ENCODE results near the gene TSPAN9. TPM values are rescaled to one million over a fixed set of nuclear protein-coding genes. Genes with fewer than 3 reads are reported as not detected.

The TSPAN9 gene
- total RNA-seq, 1 donor from 2014 or later, result 7.8 TPM

DNA sequence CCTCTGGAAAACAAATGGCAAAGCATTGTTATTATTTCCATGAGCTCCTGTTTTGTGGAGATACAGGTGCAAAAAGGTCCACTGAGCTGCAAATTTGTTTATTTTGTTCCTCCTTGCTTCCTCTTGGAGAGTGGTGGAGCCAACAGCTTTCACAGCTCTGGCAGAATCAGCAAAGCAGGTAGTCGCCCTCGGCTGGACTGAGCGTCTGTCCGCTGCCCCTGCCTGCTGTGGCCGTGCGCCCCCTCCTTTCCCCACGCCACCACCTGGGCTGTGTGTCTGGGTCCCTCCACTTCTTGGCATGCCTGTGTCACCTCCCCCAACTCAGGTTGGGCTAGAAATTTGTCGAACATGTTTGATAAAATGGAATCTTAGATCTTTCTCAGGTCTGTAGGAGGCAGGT, 188.2 kb downstream of the TSPAN9 start:
- Histone ChIP-seq H3F3A (ENCODE audit: low read depth) (no peaks in the 10 kb centered on the region), H3K27me3 (no peaks in the 10 kb centered on the region), H3K79me2 (ENCODE audit: low read depth) (no peaks in the 10 kb centered on the region), H4K20me1 (ENCODE audit: low read depth) (no peaks in the 10 kb centered on the region), H3K4me1 (no peaks in the 10 kb centered on the region), H3K27ac (no peak overlapping the region), H3K4me2 (no peak overlapping the region), H2AFZ (replicated peaks) (no peak overlapping the region), H3K36me3 (no peaks in the 10 kb centered on the region), H3K9ac (no peak overlapping the region), H3K9me3 (ENCODE audit: low read depth) (no peaks in the 10 kb centered on the region), H3K4me3 (no peak overlapping the region)
- Mint-ChIP-seq H3K4me1 (peaks cover 52% of the 10 kb centered on the region), H3K9me3 (peaks cover 1% of the 10 kb centered on the region), H3K4me3 (no peak overlapping the region), H3K36me3 (no peaks in the 10 kb centered on the region), H3K27ac (no peak overlapping the region), H3K27me3 (ENCODE audit: insufficient read depth, low read depth) (peaks cover 4% of the 10 kb centered on the region)
- TF ChIP-seq EZH2 (IDR thresholded peaks at IDR 0.05), result no peak
- TF ChIP-seq, protein P1, sequence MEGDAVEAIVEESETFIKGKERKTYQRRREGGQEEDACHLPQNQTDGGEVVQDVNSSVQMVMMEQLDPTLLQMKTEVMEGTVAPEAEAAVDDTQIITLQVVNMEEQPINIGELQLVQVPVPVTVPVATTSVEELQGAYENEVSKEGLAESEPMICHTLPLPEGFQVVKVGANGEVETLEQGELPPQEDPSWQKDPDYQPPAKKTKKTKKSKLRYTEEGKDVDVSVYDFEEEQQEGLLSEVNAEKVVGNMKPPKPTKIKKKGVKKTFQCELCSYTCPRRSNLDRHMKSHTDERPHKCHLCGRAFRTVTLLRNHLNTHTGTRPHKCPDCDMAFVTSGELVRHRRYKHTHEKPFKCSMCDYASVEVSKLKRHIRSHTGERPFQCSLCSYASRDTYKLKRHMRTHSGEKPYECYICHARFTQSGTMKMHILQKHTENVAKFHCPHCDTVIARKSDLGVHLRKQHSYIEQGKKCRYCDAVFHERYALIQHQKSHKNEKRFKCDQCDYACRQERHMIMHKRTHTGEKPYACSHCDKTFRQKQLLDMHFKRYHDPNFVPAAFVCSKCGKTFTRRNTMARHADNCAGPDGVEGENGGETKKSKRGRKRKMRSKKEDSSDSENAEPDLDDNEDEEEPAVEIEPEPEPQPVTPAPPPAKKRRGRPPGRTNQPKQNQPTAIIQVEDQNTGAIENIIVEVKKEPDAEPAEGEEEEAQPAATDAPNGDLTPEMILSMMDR (IDR thresholded peaks at IDR 0.05), result no peak
- no peak for TF ChIP-seq EZH2phosphoT487 (IDR thresholded peaks at IDR 0.05)
- no peak for DNase-seq (ENCODE audit: low spot score)

DNA sequence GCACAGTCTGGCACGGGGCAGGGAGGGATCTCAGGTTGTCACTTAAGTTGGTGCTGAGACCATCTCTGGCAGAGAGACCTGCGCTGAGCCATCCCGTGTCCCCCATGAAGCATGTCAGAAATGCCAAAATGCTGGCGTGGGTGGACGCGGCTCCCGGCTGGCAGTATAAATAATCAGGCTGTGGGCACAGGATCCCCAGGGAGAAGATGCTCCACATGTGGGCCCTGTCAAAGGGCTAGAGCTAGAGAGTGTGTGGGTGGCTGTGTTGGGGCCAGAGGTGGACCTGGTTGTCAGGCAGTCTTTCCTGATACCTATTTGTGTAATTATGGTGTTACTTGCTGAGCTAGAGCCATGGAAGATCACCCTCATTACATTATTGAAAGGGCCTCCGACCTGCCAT, 189.5 kb downstream of the TSPAN9 start:
- Histone ChIP-seq H4K20me1 (ENCODE audit: low read depth) (no peaks in the 10 kb centered on the region), H3F3A (ENCODE audit: low read depth) (no peaks in the 10 kb centered on the region), H3K4me1 (peaks cover 4% of the 10 kb centered on the region), H3K79me2 (ENCODE audit: low read depth) (no peaks in the 10 kb centered on the region), H3K4me3 (no peak overlapping the region), H3K27me3 (no peaks in the 10 kb centered on the region), H3K36me3 (no peaks in the 10 kb centered on the region), H2AFZ (replicated peaks) (no peak overlapping the region), H3K27ac (no peak overlapping the region), H3K4me2 (no peak overlapping the region), H3K9me3 (ENCODE audit: low read depth) (no peaks in the 10 kb centered on the region), H3K9ac (no peak overlapping the region)
- Mint-ChIP-seq H3K4me3 (no peak overlapping the region), H3K4me1 (peaks cover 59% of the 10 kb centered on the region), H3K36me3 (no peaks in the 10 kb centered on the region), H3K27ac (no peak overlapping the region), H3K9me3 (peaks cover 1% of the 10 kb centered on the region), H3K27me3 (ENCODE audit: insufficient read depth, low read depth) (peaks cover 7% of the 10 kb centered on the region)
- no peak for DNase-seq (ENCODE audit: low spot score)
- no peak for TF ChIP-seq EZH2 (IDR thresholded peaks at IDR 0.05)
- TF ChIP-seq EZH2phosphoT487 (IDR thresholded peaks at IDR 0.05), result no peak
- TF ChIP-seq, protein P1 (IDR thresholded peaks at IDR 0.05), result no peak

DNA sequence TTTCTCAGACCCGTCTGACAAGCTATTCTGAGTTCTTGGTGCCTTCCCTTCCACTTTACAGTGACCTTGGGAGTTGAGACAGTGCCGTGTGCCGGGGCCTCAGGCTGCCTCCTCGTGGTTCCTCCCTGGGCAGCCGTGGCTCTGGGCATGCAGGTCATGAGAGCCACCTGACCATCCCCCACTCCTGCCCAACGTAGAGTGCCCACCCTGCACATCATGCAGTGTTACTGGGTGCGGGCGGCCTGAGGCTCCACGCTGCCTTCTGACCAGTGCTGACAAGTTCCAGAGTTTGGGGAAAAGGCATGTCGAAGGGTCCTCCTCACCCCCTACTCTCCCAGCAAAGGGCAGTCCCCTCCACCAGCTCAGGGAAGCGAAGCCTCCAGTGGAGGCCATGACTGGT, 190.5 kb downstream of the TSPAN9 start:
- Histone ChIP-seq H3K27ac (no peak overlapping the region), H3F3A (ENCODE audit: low read depth) (no peaks in the 10 kb centered on the region), H3K4me1 (peaks cover 8% of the 10 kb centered on the region), H3K36me3 (no peaks in the 10 kb centered on the region), H3K79me2 (ENCODE audit: low read depth) (no peaks in the 10 kb centered on the region), H3K9me3 (ENCODE audit: low read depth) (no peaks in the 10 kb centered on the region), H3K9ac (no peak overlapping the region), H2AFZ (replicated peaks) (no peak overlapping the region), H4K20me1 (ENCODE audit: low read depth) (no peaks in the 10 kb centered on the region), H3K4me3 (no peak overlapping the region), H3K4me2 (no peak overlapping the region), H3K27me3 (no peaks in the 10 kb centered on the region)
- Mint-ChIP-seq H3K27ac (no peak overlapping the region), H3K36me3 (no peaks in the 10 kb centered on the region), H3K27me3 (ENCODE audit: insufficient read depth, low read depth) (peaks cover 7% of the 10 kb centered on the region), H3K4me1 (peaks cover 63% of the 10 kb centered on the region), H3K4me3 (no peak overlapping the region), H3K9me3 (peaks cover 1% of the 10 kb centered on the region)
- no peak for DNase-seq (ENCODE audit: low spot score)
- TF ChIP-seq, protein P1 (IDR thresholded peaks at IDR 0.05), result no peak
- TF ChIP-seq EZH2phosphoT487 (IDR thresholded peaks at IDR 0.05) (no peak), EZH2 (IDR thresholded peaks at IDR 0.05) (no peak)
